Measurements from ENCODE around the gene ZNHIT6. TPM values are rescaled to one million over a fixed set of nuclear protein-coding genes. Genes with fewer than 3 reads are reported as not detected.

The ZNHIT6 gene, protein sequence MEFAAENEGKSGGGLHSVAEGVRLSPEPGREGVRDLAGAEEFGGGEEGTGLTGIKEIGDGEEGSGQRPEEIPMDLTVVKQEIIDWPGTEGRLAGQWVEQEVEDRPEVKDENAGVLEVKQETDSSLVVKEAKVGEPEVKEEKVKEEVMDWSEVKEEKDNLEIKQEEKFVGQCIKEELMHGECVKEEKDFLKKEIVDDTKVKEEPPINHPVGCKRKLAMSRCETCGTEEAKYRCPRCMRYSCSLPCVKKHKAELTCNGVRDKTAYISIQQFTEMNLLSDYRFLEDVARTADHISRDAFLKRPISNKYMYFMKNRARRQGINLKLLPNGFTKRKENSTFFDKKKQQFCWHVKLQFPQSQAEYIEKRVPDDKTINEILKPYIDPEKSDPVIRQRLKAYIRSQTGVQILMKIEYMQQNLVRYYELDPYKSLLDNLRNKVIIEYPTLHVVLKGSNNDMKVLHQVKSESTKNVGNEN
- 9.6 and 13.1 TPM in 2 replicates for total RNA-seq

GRCh38 chr1:85707990-85708828, at the start of gene ZNHIT6:
Gene ZNHIT6 (minus strand): TSS chr1:85708433. CDS start chr1:85708284, 149 bp downstream.

Other genes with a start within 250 kb of the ZNHIT6 start
- 14.2 and 15.6 TPM in 2 replicates for gene DDAH1, start 243.3 kb downstream of the ZNHIT6 start, total RNA-seq
- 90.5 and 96.6 TPM in 2 replicates for gene CCN1, start 127.7 kb downstream of the ZNHIT6 start, total RNA-seq